Epithelial cell of prostate (primary cell): ENCODE results near the gene CD300LD.

Experiments
- DNase-seq: peaks from one replicate; pipeline ENCODE4 v3.0.0-alpha.2; 2011; ENCODE audit warnings: low read depth, low spot score
- H3K27ac ChIP-seq: fragments of 450-650 bp; 2 replicates; pipeline ENCODE4 v1.5.1; 2017; ENCODE audit warnings: mild to moderate bottlenecking

The CD300LD gene

GRCh38 chr17:74547264-74547663 lies 44.8 kb downstream of the CD300LD start:
- H3K27ac ChIP-seq, result no peak overlapping the region
- no peak for DNase-seq

DNA sequence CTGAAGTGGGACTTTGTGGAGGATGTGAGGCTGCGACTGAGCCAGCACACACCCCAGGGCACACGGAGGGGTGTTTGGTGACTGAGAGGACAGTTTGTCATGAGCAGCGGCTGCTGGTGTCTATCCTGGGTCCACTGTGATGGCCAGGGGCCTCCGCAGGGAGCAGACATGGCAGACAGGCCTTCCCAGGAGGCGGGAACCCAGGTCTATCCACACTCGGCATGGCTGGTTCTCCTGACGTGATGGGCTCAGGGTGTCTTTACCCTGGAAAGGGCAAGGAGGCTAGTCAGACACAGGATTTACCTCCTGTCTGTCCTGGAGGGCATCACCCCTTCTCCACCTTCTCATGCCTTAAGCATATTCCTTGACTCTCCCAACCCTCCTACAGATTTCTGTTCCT lies 45.5 kb downstream of the CD300LD start:
- H3K27ac ChIP-seq, result no peak overlapping the region
- no peak for DNase-seq

DNA sequence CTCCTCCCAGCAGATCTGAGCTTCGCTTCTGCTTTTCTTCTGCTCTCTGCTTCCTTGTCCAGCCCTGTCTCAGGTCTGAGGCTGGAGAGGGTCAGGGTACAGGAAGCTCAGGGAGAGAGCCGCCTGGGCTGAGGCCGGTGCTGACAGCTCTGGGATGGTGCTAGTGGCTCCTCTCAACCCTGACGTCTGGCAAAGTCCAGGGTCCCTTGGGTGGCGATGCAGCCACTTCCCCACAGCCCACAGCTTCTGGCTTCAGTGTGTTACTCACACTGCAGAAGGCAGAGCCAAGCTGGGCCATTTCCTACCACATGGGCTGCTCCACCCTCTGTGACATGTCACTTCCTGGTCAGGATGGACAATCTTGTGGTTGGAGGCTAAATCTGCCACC lies 46.2 kb downstream of the CD300LD start, which contains the start of gene CD300C:
Gene CD300C, minus strand, starts transcription at position 273 of the 388 bp plus-strand sequence. CDS start 333 bp downstream, outside the sequence.
- no peak for DNase-seq
- no peak within 1 kb of the TSS for H3K27ac ChIP-seq

- no peak overlapping the region for H3K27ac ChIP-seq
Observed at GRCh38 chr17:74544991-74545842, 46.9 kb downstream of the CD300LD start.

GRCh38 chr17:74543891-74544760 lies 48.0 kb downstream of the CD300LD start:
- DNase-seq, result no peak
- no peak overlapping the region for H3K27ac ChIP-seq

More at GRCh38 chr17:74544991-74545842, 46.9 kb downstream of the CD300LD start:
- no peak for DNase-seq

DNA sequence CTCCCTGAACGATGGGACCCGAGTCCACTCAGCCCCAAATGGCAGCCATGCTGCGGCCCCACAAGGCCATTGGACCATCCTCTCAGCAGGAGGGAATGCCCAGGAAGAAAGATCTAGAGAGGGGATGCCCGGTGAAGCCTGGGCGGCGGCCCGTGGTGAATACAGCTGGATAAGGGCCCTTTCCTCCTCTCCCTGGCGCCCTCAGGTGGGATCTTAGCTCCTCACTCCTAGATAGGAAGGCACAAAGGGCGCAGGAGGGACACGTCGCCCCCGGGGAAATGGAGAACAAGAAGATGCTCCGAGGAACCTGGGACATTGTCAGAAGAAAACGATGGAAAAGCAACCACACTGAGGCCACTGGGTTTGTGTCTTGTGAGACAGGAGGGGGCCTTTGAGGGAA lies 48.7 kb downstream of the CD300LD start:
- no peak overlapping the region for H3K27ac ChIP-seq
- no peak for DNase-seq

- no peak overlapping the region for H3K27ac ChIP-seq
- no peak for DNase-seq
Observed at GRCh38 chr17:74542727-74543383, 49.2 kb downstream of the CD300LD start.

GRCh38 chr17:74542166-74542565 lies 49.9 kb downstream of the CD300LD start:
- no peak overlapping the region for H3K27ac ChIP-seq
- DNase-seq, result no peak

DNA sequence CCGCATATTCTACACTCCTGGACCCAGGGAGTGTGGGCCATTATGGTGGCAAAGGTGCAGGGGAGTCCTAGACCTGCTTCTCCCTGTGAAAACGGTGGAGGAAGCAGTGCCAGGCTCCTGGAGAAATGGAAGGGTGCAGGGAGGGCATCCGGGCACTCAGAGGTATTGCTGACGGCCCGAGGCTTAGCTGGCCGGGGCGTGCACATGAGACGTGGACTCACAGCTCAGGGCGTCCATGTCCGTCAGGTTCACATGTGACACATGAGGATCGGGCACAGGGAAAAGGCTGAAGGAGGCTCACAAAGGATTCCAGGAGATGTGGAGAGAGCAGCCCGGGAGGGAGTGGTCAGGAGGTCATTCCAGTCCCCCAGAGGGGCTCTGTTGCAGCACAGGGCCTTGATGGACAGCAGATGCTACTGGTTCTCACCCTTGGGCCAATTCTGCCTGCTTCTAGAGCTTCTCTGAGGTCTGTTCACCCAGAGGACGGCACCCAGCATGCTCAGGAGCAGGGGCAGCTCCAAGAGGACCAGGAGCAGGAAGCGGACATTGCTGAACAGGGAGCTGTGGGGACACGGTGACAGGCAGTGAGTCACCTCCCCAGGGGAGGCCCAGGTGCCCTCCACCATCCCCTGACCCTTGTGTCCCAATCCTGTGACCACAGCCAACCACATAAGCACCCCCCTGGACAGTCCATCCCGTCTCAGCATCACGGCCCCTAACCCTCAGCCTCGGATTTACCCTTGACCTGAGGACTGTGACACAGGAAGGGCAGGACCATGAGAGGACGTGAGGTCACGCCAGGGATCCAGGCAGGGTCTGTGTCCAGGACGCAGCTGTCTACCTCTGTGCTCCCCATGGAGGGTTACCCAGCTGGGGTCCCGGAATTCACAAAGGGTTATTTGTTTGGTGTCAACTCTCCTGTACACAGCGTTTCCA lies 50.6 kb downstream of the CD300LD start:
- no peak for DNase-seq
- H3K27ac ChIP-seq, result no peak overlapping the region

- no peak overlapping the region for H3K27ac ChIP-seq
- no peak for DNase-seq
Observed at GRCh38 chr17:74539281-74539820, 52.7 kb downstream of the CD300LD start.

- DNase-seq, result no peak
- no peak overlapping the region for H3K27ac ChIP-seq
Observed at GRCh38 chr17:74536890-74537289, 55.2 kb downstream of the CD300LD start.

GRCh38 chr17:74532115-74532514 lies 60.0 kb downstream of the CD300LD start:
- no peak for DNase-seq

DNA sequence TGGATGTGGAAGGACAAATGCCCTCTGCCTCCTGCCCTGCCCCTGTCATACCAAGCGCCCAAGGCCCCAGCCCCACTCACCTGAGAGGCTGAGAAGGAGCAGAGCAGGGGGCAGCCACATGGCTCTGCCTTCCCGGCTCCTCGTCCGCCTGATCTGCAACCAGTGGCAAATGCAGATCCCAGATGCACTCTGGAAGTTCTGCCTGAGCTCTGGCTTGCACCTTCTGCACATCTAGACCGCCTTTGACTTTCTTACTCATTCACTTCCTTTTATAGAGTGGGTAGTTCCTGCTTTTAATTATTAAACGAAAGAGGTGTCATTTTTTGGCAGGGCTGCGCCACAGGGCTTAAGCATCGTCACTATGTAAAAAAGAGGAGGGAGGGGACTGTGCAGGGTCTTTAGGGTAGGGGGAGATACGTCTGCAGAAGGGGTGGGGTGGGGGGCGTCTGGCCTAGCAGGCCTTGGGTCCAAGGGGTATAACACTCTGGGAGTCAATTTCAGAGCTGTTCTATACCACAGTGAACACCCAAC lies 60.8 kb downstream of the CD300LD start, which contains the start of gene CD300LB:
Gene CD300LB, minus strand, starts transcription at position 245 of the 531 bp plus-strand sequence. Its CDS starts 125 bp downstream, at position 120.
- H3K27ac ChIP-seq, result no peak within 1 kb of the TSS
- no peak for DNase-seq

More at GRCh38 chr17:74532115-74532514, 60.0 kb downstream of the CD300LD start:
- H3K27ac ChIP-seq, result no peak overlapping the region

DNA sequence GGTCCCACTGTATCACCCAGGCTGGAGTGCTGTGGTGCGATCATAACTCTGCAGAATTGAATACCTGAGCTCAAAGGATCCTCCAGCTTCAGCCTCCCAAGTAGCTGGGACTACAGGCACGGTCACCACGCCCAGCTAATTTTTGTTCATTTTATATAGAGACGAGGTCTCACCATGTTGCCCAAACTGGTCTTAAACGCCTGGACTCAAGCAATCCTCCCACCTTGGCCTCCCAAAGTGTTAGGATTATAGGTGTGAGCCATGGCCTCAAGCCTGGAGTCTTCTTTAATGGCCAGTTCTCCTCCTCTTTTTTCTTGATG lies 61.3 kb downstream of the CD300LD start:
- DNase-seq, result no peak
- H3K27ac ChIP-seq, result no peak overlapping the region
